NCI-H524 (cell line): Measurements from ENCODE around the gene GALNTL6.

Experiments
- DNase-seq, 2 experiments: peaks; one replicate each; lab custom pipeline; 2025; lab: John Stamatoyannopoulos, UW

The GALNTL6 gene

DNA sequence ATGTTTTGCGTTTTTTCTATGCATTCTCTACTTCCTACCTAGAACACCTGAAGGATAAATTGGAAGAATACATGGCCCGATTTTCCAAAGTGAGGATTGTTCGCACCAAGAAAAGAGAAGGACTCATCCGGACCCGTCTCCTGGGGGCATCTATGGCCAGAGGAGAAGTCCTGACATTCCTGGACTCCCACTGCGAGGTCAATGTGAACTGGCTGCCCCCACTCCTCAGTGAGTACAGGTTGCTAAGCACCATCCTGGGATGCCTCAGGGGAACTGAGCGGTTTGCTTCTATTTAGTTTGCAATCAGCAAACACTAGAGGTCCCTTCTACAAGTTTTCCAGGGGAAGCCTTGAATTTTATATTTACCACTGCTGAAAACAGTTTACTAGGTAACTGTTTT, 996.1 kb downstream of the GALNTL6 start:
- peak in 1 of 2 experiments; percentile 5 for DNase-seq

DNA sequence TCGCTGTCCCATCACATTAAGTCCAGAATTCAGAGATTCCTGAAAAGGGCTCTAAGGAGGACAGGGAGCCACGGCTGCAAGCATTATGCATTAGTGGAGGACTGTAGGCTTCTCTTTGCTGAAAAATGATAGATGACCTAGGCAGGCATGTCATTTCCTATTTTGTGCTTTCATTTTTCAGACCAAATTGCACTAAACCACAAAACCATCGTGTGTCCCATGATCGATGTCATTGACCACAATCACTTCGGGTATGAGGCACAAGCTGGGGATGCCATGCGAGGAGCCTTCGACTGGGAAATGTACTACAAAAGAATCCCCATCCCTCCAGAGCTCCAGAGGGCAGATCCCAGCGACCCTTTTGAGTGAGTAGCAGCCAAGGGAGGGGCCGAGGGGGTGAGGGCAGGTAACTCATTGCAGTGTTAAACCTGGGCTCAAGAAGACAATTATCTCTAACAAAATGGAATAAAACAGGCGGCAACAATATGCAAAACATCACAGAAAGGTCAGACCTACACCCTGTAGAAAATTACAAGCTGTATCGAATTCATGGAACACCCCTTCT, 1000.2 kb downstream of the GALNTL6 start:
- DNase-seq, result no peak

DNA sequence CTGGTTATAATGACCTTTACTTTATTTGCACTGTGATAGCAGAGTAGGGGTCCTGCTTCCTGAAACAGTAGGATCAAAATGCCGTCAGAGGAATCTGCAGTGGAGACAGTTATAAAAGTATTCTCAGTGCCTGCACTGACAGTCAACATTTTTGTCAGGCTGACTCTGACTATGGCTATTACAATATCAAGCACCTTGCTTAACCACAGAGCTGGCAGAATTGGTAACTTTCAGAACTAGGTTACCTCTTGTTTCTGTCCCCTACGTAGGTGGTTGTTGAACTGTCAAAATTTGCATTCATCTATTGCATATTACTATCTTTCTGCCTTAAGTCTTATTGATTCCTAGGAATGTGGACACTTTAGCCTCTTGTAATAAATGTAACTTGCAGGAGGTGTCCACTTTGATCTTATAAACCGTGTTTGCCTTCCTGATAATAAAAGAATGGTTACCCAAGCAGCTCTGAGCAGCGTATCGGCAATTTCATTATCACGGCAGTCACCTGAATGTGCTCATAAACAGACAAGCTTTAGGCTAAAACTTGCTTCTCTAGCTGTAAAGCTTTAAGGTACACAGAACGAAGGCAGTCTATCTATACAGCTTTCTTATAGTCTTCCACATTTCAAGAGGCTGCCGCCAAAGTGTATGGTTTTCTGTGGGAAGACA, 1002.4 kb downstream of the GALNTL6 start:
- DNase-seq, result no peak

DNA sequence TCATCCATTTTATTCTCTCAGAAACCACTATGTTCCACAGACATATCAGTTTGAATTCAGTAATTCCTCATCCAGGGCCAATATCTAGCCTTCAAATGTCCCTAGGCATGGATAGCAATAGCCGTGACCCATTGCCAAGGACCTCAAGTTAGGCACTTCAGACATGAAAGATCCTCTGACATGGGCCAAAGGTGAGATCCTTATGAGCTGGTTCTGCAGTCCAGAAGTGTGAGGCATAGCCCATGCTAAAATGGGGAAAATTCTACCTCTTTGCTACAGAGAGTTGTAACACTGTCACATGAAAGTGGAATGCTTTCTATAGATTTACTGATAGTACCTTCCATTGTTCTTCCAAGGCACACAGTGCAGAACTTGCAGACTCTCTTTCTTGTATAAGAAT, 1005.7 kb downstream of the GALNTL6 start:
- no peak for DNase-seq

DNA sequence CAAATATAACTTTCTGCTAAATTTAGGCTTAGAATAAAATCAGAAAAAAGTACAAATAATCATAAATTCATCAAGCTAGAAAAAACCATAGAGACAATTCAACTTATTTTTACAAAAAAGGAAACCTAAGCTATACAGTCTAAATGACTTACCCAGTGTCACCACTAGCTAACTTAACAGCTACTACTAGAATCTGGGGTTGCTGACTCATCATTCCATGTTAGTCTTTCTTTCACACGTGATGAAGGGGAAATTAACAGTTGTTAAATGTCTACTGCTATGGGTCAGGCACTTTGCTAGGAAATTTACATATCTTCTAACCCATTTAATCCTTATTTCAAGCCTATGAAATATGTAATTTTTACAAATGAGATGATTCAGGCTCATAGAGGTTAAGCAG, 1006.1 kb downstream of the GALNTL6 start:
- DNase-seq, result no peak

DNA sequence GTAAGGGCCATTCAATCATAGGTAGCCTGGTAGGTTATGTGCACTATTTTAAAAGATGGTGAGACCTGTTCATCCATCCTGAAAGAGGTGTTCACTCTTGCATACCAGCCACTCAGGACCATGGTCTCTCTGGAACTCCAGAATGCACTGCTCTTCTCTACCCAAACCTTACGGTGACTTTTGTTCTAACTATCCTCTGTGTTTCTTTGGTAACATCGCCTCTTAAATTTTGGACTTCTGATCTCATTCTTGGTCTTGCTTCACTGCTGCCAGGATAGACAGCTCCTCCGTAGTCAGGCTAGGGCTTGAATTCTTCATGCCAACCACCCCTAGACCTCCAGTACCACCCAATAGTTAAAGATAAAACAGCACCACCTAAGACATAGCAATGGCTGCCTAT, 1009.1 kb downstream of the GALNTL6 start:
- no peak for DNase-seq

DNA sequence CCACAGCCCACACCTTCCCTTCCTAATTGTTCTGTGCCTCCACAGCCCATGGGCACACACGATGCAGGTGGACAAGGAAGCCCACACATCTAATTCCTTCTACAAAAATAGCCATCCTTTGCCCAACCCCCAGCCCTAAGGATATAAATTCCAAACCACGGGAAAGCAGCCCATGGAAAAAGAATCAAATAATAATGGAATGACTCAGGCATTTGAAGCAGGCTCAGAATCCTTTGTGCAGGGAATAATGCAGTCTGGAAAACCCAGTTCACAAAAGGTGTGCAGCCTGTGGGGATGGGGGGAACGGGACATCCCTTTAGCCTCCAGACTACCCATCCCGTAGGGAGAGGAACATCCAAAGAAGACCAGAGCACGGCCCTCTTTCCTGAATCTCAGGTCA, 1013.1 kb downstream of the GALNTL6 start:
- DNase-seq, result no peak

DNA sequence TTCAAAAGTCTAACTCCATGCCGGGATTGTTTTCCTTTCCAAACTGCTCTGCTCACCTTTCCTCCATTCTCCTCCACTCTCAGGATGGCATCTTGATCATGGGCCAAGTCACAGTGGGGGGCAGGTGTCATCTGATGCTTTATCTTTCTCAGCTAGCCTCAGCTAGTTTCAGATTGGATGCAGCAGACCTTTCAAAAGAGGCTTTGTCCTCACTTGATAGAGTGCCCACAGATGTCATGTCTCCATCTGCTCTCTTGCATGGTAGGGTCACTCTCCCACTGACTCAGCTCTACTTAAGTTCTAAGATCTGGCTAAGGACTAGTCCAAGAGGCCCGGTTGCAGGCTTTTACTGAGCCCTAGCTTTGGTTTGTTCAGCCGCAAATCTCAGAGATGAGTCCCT, 1013.7 kb downstream of the GALNTL6 start:
- DNase-seq, result peak; percentile 64 to 86

DNA sequence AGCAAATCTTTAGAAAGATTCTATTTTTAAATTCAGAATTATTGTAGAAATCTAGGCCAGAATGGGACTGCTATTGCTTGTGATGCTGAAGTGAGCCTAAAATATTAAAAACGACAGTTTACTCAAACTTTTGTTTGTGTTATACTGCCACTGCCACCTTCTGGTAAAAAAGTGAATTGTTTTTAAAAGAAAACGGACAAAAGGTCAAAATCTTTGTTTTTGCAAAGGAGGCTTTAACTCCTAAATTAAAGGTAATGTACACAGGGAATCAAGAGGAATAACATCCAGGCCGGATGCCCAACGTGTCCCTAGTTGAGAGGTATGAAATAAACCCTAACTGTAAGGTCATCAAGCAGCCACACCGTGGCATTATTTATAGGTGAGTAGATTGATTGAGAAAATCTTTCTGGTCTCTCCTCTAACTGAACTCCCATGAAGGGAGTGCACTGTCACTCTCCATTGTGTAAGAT, 1017.1 kb downstream of the GALNTL6 start:
- peak in 1 of 2 experiments; percentile 39 for DNase-seq

DNA sequence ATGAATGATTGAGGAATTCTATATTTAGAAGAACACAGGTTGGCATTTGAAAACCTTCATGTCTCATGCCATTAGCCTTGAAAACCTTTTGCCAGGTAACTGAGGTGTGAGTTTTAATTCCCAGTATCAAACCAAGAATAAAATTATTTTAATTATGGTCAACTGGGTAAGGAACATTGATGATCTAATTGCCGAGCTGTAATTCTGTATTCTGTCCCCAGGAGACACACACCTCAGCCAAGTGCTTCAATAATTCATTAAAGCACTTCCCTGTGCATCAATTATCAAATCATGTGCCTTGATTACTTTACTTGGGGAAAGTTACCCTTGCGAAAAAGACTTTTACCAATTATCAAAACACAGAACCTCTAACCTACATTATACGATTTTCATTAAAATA, 1023.5 kb downstream of the GALNTL6 start:
- no peak for DNase-seq

DNA sequence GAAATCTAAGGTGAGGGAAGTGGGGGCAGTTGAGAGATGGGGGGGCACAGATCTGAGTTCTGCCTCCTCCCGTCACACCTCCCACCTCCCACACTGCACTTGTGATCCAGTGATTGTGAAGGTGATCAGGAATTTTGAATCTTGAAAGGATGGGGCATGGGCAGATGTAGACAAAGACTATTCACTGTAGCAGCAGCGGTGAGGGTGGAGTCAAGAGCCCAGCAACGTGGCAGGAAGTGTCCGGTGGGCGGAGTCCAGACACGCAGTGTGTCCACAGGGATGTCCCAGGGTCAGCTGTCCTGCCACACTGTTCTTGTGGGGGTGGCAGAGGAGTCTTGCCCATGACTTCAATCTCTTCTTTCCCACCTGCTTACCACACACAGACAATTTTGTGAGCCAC, 1024.9 kb downstream of the GALNTL6 start:
- DNase-seq, result no peak

DNA sequence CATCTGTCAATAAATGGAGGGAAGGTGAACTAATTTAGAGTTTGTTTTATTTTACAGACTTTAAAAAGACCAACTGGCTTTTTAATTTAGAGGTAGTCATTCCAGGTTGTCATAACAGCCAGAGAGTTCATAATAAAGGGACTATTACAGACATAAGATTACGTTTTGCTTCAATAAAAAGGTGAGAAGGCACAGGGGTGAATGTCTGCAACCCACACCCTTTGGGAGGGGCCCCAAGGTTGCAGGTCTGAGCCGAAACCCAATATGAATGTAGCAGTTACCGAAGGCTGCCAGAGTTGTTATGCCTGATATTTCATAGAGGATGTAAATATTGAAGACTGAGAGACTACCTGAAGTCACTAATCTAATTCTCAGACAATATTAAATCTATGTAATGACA, 1025.7 kb downstream of the GALNTL6 start:
- DNase-seq, result no peak

DNA sequence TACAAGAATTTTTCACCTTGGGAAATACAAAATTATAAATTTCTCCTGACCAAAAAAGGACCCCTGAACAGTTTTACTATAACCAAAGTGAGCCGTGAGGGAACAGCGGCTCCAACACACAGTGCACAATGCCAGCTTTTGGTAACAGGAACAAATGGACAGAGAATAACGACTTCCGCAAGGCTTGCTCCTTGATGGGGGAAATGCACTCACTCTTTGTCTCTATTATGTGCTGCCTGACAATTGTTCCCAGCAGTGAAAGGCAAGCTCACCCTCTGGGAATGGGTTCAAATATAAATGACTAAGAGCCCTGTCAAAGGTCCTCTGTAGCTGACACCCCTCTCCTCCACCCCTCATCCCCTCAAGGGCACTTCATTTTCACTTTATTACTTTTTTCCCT, 1029.6 kb downstream of the GALNTL6 start:
- no peak for DNase-seq

DNA sequence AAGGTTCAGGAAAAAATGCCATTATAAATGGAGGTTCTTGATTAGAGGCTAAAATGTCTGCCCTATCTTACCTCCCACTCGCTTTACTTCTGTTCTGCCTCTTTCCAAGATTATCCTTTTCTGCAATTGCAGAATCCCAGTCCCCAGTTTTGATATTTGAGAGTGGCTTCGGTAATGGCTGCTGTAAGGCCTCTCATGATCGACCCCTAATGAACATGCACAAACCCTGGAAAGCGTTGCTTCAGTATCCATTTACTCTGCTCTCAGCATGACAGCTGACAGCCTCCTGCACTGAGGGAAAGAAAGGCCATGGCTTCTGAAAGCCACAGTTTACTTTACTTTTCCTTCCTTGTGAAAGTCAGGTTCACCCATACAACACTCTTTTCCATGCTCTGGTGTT, 1030.0 kb downstream of the GALNTL6 start:
- no peak for DNase-seq

DNA sequence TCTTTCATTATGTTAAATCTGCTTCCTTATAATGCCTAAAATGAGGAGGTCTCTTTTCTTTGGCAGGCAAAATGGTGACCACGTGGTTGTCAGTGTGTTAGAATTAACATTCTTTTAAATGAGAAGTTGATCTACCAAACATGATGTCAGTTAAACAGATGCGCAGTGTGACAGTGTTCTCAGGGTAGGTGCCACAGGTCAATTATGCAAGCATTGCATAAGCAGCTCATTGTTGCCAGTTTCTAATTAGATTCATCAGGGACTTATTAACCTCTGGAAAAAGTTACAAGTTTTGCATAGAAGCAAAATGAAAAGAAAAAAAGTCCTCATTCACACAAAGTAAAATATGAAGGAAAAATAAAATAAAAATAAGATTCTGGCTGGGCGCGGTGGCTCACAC, 1031.4 kb downstream of the GALNTL6 start:
- no peak for DNase-seq

DNA sequence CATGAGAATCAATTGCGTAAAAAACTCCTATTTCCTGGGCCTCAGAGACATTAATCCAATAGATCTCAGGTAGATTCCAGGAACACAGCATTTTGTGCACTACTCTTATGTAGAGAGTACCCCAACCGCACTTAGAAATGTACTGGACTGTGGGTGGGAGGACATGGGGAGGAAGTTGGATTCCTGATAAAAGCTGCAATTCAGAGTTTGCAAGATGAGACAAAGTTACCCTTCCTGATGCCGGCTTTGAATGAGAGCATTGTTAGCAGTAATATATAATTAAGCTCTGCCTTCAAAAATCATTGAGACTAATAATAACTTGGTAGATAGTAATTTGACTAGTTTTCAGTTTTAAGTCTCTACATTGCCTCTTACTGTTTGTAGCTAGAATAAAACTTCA, 1032.1 kb downstream of the GALNTL6 start:
- no peak for DNase-seq

DNA sequence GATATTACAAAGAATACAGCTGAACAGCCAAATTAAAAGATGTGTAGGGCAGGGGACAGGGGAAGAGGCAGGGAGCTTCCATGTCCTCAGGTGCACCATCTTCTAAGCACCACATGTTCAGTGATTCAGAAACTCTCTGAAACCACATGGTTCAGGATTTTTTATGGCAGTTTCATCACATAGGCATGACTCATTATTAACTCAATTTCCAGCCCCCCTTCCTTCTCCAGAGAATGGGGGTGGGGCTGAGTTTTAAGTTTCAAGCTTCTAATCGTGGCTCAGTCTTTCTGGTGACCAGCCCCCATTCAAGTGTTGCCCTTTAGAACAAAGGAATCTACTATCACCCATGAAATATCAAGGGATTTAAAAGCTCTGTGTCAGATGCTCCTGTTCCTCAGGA, 1037.6 kb downstream of the GALNTL6 start:
- DNase-seq, result no peak

DNA sequence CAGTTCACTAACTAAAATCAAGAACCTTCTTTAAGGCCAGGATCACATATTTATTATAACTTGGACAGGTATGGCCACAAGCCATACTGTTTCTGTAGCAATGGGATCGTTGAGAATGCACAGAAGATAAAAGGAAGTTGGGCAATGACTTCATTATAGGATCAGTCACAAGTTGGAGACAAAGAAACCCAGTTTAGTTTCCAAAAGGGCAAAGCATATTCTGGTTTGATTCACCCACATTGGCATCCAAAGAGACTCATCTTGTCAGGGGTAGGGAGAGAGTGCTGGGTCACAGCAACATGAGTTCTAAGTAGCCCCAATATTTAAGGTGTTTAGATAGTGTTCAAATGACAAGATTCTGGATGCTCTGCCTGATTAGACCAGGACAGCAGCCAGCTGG, 1038.3 kb downstream of the GALNTL6 start:
- DNase-seq, result no peak

DNA sequence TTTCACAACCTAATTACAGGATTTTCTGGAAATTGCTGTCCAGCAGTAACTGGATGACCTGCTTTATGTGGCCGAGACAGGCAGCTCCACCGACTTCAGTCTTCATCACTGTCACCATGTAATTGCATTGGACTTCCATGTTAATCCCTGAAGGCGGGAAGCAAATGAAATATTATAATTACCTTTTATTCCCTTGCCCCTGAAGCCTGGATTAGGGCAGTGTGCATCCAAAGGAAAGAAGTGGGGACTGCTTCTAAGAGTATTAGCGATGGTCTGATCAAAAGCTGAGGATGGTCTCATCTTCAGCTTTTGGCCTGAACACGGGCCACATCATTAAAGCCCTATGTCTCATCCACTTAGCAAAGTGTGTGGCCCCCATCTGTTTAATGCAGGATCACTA, 1043.8 kb downstream of the GALNTL6 start:
- no peak for DNase-seq

DNA sequence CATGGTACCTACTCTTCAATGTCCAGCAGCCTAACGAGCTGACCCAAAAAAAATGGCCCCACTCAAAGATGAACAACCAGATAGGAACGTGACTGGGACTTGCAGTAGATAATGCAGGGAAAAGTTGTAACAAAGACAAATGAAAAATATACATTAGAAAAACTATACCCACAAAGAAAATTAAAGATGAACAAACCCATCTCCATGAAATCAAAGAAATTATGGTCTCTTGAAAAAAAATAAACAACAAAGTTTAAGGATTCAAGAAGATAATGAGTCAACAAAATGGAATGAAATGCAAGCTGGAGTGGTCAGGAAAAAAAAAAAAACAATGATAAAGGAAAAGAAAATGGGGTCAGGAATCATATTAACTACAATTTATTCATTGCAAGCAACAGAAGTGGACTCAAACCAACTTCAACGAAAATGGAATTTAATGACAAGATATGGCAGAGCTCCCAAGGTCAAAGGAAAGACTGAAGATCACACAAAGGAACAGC, 1045.6 kb downstream of the GALNTL6 start:
- no peak for DNase-seq

DNA sequence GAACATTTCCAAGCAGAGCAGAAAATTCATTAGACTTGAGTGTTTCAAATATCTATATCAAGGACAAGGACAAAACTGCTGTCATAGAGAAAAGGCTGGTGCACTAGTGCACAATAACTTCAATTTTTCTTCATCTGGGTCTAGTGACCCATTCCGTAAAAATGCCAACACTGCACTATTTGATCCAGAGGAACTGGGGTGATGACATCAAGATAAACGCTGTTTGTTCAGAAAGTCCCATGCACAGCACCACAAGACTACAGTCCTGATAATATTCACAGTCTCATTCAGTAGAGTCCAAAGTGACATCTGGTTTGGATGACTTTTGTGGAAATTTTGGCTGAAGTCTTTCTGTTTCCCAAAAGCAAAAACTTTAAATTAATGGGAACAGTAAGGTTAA, 1051.9 kb downstream of the GALNTL6 start:
- no peak for DNase-seq

DNA sequence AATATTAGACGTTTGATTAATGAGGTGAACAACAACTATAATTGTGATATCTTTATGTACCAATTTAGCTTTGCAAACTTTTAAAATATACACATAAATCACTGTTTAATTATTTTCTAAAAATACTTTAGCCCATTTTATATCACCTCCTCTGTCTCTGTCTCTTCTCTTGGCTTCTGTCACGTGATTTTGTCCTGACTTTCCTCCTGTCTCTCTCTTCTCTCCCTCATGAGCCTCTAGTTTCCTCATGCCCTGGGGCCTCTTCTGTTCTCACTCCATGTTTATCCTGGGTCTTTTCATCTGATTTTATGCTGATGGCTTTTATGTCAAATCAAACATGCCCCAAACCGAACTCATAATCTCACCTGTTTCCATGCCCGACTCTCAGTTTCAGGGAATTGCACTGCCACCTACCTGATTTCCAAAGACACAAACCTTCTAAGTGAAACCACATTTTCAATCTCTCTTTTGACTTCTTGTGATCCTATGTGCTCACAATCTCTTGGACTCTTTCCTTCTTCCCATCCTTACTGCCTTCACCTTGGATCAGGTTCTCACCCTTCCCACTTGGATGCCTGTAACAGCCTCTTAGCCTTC, 1052.4 kb downstream of the GALNTL6 start:
- DNase-seq, result no peak

DNA sequence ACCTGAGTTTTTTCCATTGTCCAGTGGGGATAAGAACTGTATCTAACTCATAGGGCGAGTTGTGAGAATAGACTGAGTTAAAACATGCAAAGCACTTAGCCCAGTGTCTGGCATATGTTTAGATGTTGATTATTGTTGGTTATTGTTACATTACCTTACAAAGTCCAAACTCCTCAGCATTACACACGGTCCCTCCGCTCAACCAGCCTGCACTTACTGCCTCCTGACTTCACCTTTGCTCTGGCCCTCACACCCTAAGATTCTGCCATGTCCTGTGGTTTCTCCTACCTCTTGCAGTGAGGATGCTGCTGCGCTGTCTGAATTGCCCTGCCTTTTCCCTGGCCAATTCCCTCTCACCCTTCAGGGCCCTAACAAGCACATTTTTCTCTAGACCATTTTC, 1053.2 kb downstream of the GALNTL6 start:
- no peak for DNase-seq

DNA sequence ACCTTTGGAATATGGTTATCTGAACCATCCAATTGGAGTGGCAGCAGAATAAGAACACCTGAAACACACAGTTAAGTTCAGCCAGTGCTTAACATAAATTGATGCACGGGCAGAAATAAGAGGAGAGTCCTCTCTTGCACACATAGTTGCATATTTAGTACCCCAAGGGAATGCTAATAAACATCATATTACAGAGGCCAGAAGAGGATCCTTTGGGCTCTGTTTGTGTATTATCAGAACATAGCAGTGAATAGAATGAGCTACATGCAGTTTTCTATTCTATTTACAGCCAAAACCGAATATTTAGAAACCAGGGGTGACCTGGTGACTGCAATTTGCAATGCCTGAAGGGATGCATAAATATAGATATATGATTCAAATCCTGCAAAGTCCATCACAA, 1054.6 kb downstream of the GALNTL6 start:
- DNase-seq, result no peak
